Upper lobe of left lung (tissue), 6 donors: ENCODE measurements around the gene SGCG. TPM values are rescaled to one million over a fixed set of nuclear protein-coding genes. Genes with fewer than 3 reads are reported as not detected.

Experiments used
- ATAC-seq, 2 donors: fragments of 200-7000 bp; cut with Tn5 transposase; one replicate each; pipeline ENCODE4 v1.9.1; 2022; ENCODE audit warnings: mild to moderate bottlenecking in 2 of 2, moderate library complexity in 2 of 2; ENCODE audit not compliant: low FRiP score in 2 of 2
- DNase-seq, 2 donors: peaks; one replicate each; pipeline ENCODE4 v3.0.0-alpha.2; 2019 to 2020
- H3K27ac ChIP-seq, 4 donors: fragments of 200-600 bp; sonication (generic); one replicate each; pipeline ENCODE4 v1.5.1; 2016 to 2019
- H3K27me3 ChIP-seq, 4 donors: fragments of 200-600 bp; sonication (generic); one replicate each; pipeline ENCODE4 v1.5.1; 2017 to 2019
- H3K36me3 ChIP-seq, 4 donors: fragments of 200-600 bp; sonication (generic); one replicate each; pipeline ENCODE4 v1.5.1; 2016 to 2019
- H3K4me1 ChIP-seq, 4 donors: fragments of 200-600 bp; sonication (generic); one replicate each; pipeline ENCODE4 v1.5.1; 2018 to 2019
- H3K4me3 ChIP-seq, 4 donors: fragments of 200-600 bp; sonication (generic); one replicate each; pipeline ENCODE4 v1.5.1; 2017 to 2019; ENCODE audit warnings: mild to moderate bottlenecking in 2 of 4, moderate library complexity in 1 of 4
- H3K9me3 ChIP-seq, 4 donors: fragments of 200-600 bp; sonication (generic); one replicate each; pipeline ENCODE4 v1.5.1; 2018 to 2019
- EP300 ChIP-seq, 4 donors: sonication (generic); formaldehyde crosslinking; IDR thresholded peaks; one replicate each; pipeline ENCODE4 v1.5.1; 2017; ENCODE audit warnings: antibody characterized with exemption in 4 of 4, control low read depth in 2 of 4
- POLR2A ChIP-seq, 4 donors: fragments of 450-650 bp; IDR thresholded peaks; one replicate each; pipeline ENCODE4 v1.5.1; 2016 to 2017; ENCODE audit warnings: antibody characterized with exemption in 4 of 4, mild to moderate bottlenecking in 2 of 4
- POLR2AphosphoS5 ChIP-seq, 2 donors: sonication (generic); formaldehyde crosslinking; IDR thresholded peaks; one replicate each; pipeline ENCODE4 v1.5.1; 2017; ENCODE audit warnings: antibody characterized with exemption in 2 of 2
- WGBS, 2 donors: methylation state at CpG; one replicate each; pipeline ENCODE4 v1.1.5; 2017 to 2018; 5-methylcytosine and 5-hydroxymethylcytosine counted together
- total RNA-seq, 6 donors: library from RNA; depleted of rRNA in 4 of 6; stranded (reverse); fragments of >200 nt in 4 of 6; gene quantifications; one replicate each; pipeline versions ENCODE4 v1.1.0 to v1.2.1, GENCODE V29; 2016 to 2021
- TF ChIP-seq, protein P1 (sequence below), 6 experiments: fragments of 450-650 bp in 4 of 6; fragments of 200-600 bp in 2 of 6; sonication (generic) in 2 of 6; IDR thresholded peaks; one replicate each; pipeline ENCODE4 v1.5.1; 2016 to 2019; ENCODE audit warnings: antibody characterized with exemption in 6 of 6
- donor health status: DM: no; HTN: no; CAD: no; lungs with moderate emphysema.
- donor health status: DM: no; HTN: yes; CAD: no; lungs with severe emphysema.

Gene SGCG
- total RNA-seq, 6 donors from 2014 or later: 1.7 to 4.6 (median 3.0) TPM; not detected in 2

GRCh38 chr13:23330356-23330755 is 149.6 kb downstream of the SGCG start:
- no peak overlapping the region for H3K4me3 ChIP-seq
- H3K27me3 ChIP-seq: no peaks in the 10 kb centered on the region
- ATAC-seq: no peak
- no peaks in the 10 kb centered on the region for H3K4me1 ChIP-seq
- H3K27ac ChIP-seq: no peak overlapping the region
- no peak for TF ChIP-seq EP300 (IDR thresholded peaks at IDR 0.05)
- no peak for TF ChIP-seq POLR2A (IDR thresholded peaks at IDR 0.05)
- TF ChIP-seq, protein P1, sequence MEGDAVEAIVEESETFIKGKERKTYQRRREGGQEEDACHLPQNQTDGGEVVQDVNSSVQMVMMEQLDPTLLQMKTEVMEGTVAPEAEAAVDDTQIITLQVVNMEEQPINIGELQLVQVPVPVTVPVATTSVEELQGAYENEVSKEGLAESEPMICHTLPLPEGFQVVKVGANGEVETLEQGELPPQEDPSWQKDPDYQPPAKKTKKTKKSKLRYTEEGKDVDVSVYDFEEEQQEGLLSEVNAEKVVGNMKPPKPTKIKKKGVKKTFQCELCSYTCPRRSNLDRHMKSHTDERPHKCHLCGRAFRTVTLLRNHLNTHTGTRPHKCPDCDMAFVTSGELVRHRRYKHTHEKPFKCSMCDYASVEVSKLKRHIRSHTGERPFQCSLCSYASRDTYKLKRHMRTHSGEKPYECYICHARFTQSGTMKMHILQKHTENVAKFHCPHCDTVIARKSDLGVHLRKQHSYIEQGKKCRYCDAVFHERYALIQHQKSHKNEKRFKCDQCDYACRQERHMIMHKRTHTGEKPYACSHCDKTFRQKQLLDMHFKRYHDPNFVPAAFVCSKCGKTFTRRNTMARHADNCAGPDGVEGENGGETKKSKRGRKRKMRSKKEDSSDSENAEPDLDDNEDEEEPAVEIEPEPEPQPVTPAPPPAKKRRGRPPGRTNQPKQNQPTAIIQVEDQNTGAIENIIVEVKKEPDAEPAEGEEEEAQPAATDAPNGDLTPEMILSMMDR (IDR thresholded peaks at IDR 0.05): no peak
- no peak for TF ChIP-seq POLR2AphosphoS5 (IDR thresholded peaks at IDR 0.05)
- H3K9me3 ChIP-seq: peaks cover 0 to 5% (median 2%) of the 10 kb centered on the region in 4 donors
- DNase-seq: no peak
- H3K36me3 ChIP-seq: no peaks in the 10 kb centered on the region
- 91 to 98% methylated on average over 6 of the region's 6 CpGs for WGBS, 2 donors

GRCh38 chr13:23339225-23339624 is 158.4 kb downstream of the SGCG start:
- no peak overlapping the region for H3K4me3 ChIP-seq
- peaks cover 0 to 15% (median 7%) of the 10 kb centered on the region in 4 donors for H3K36me3 ChIP-seq
- DNase-seq: no peak
- no peaks in the 10 kb centered on the region for H3K4me1 ChIP-seq
- no peak overlapping the region for H3K27ac ChIP-seq
- no peak for TF ChIP-seq POLR2A (IDR thresholded peaks at IDR 0.05)
- no peak for TF ChIP-seq POLR2AphosphoS5 (IDR thresholded peaks at IDR 0.05)
- TF ChIP-seq, protein P1 (IDR thresholded peaks at IDR 0.05): no peak
- no peak for TF ChIP-seq EP300 (IDR thresholded peaks at IDR 0.05)
- no peaks in the 10 kb centered on the region for H3K27me3 ChIP-seq
- 98 to 100% methylated on average over 1 of the region's 1 CpG for WGBS, 2 donors
- no peak for ATAC-seq
- peaks cover 0 to 6% (median under 1%) of the 10 kb centered on the region in 4 donors for H3K9me3 ChIP-seq

- no peak for DNase-seq
- 90 to 97% methylated on average over 4 of the region's 4 CpGs for WGBS, 2 donors
- peaks cover 0 to 40% (median 7%) of the 10 kb centered on the region in 4 donors for H3K36me3 ChIP-seq
These were observed 164.3 kb downstream of the SGCG start for GRCh38 chr13:23344931-23345595.

GRCh38 chr13:23347601-23348000 is 166.8 kb downstream of the SGCG start:
- Histone ChIP-seq H3K9me3 (no peaks in the 10 kb centered on the region), H3K36me3 (peaks cover 0 to 26% (median 1%) of the 10 kb centered on the region in 4 donors), H3K27ac (no peak overlapping the region), H3K27me3 (no peaks in the 10 kb centered on the region), H3K4me3 (no peak overlapping the region), H3K4me1 (peaks cover 0 to 4% (median 0%) of the 10 kb centered on the region in 4 donors)
- 100% methylated on average over 1 of the region's 1 CpG for WGBS, 2 donors
- ATAC-seq (no peak), DNase-seq (no peak)
- no peak for TF ChIP-seq POLR2A (IDR thresholded peaks at IDR 0.05)
- TF ChIP-seq, protein P1 (IDR thresholded peaks at IDR 0.05): no peak
- TF ChIP-seq POLR2AphosphoS5 (IDR thresholded peaks at IDR 0.05): no peak

More at GRCh38 chr13:23344931-23345595, 164.3 kb downstream of the SGCG start:
- H3K4me1 ChIP-seq: peaks cover 0 to 4% (median 0%) of the 10 kb centered on the region in 4 donors
- H3K9me3 ChIP-seq: no peaks in the 10 kb centered on the region
- ATAC-seq: no peak
- H3K4me3 ChIP-seq: no peak overlapping the region
- H3K27ac ChIP-seq: no peak overlapping the region
- no peaks in the 10 kb centered on the region for H3K27me3 ChIP-seq
- TF ChIP-seq POLR2A (IDR thresholded peaks at IDR 0.05): no peak
- no peak for TF ChIP-seq EP300 (IDR thresholded peaks at IDR 0.05)
- TF ChIP-seq, protein P1 (IDR thresholded peaks at IDR 0.05): no peak
- TF ChIP-seq POLR2AphosphoS5 (IDR thresholded peaks at IDR 0.05): no peak
